CD4-positive, alpha-beta T cell (primary cell): ENCODE data around the gene LRRC3B. TPM values are rescaled to one million over a fixed set of nuclear protein-coding genes. Genes with fewer than 3 reads are reported as not detected.

ENCODE experiments used
- ATAC-seq: fragments of 200-7000 bp; cut with Tn5 transposase; one replicate; pipeline ENCODE4 v1.10.0; 2022; ENCODE audit warnings: mild to moderate bottlenecking; ENCODE audit not compliant: poor library complexity
- CTCF ChIA-PET: fragments of 350-600 bp; sonication (Branson Sonifier 250); formaldehyde crosslinking; loops from one replicate; lab custom pipeline; 2021; ENCODE audit warnings: antibody characterized with exemption, inconsistent platforms; lab: Charles Lee
- POLR2A ChIA-PET: fragments of 350-600 bp; sonication (Branson Sonifier 250); formaldehyde crosslinking; loops from one replicate; lab custom pipeline; 2021; ENCODE audit warnings: antibody characterized with exemption, inconsistent platforms; lab: Charles Lee
- DNase-seq, 14 experiments: peaks; one replicate each; pipeline ENCODE4 v3.0.0-alpha.2; 2013 to 2020; ENCODE audit warnings: mixed read lengths in 2 of 14
- H3K27ac ChIP-seq, 2 donors: one replicate each; pipeline versions ENCODE4 v1.5.1 to v1.7.0; 2013; ENCODE audit warnings: low read length in 2 of 2, low read depth in 1 of 2, mild to moderate bottlenecking in 1 of 2
- H3K27me3 ChIP-seq, 2 experiments: 1 replicate in 1 of 2; 2 replicates in 1 of 2; pipeline versions ENCODE4 v1.6.1 to v1.7.0; 2013; ENCODE audit warnings: low read length in 2 of 2, control low read depth in 1 of 2, mild to moderate bottlenecking in 1 of 2, moderate library complexity in 1 of 2; ENCODE audit not compliant: insufficient read depth in 2 of 2, control insufficient read depth in 1 of 2
- H3K36me3 ChIP-seq: one replicate; pipeline ENCODE4 v1.6.1; 2013; ENCODE audit warnings: low read length, control low read depth; ENCODE audit not compliant: insufficient read depth
- H3K4me1 ChIP-seq: one replicate; pipeline ENCODE4 v1.6.1; 2013; ENCODE audit warnings: low read length, control low read depth; ENCODE audit not compliant: insufficient read depth
- H3K4me3 ChIP-seq: one replicate; pipeline ENCODE4 v1.5.1; 2013; ENCODE audit warnings: mild to moderate bottlenecking, low read length, moderate library complexity
- H3K9me3 ChIP-seq, 2 experiments: 1 replicate in 1 of 2; 2 replicates in 1 of 2; pipeline versions ENCODE4 v1.6.1 to v1.7.0; 2013; ENCODE audit warnings: low read length in 2 of 2, mild to moderate bottlenecking in 2 of 2, control low read depth in 1 of 2, moderate library complexity in 1 of 2; ENCODE audit not compliant: control insufficient read depth in 1 of 2, insufficient read depth in 1 of 2
- H3K27ac Mint-ChIP-seq: one replicate; pipeline ENCODE4 v1.8.0; 2020; ENCODE audit warnings: mixed read lengths
- H3K27me3 Mint-ChIP-seq: one replicate; pipeline ENCODE4 v1.8.0; 2021; ENCODE audit warnings: mixed read lengths
- H3K36me3 Mint-ChIP-seq: one replicate; pipeline ENCODE4 v1.8.0; 2021; ENCODE audit warnings: low read depth, mixed read lengths
- H3K4me1 Mint-ChIP-seq: one replicate; pipeline ENCODE4 v1.8.0; 2021; ENCODE audit warnings: low read depth, mixed read lengths
- H3K4me3 Mint-ChIP-seq: one replicate; pipeline ENCODE4 v1.8.0; 2020; ENCODE audit warnings: mild to moderate bottlenecking, mixed read lengths
- H3K9me3 Mint-ChIP-seq: one replicate; pipeline ENCODE4 v1.8.0; 2020; ENCODE audit warnings: mixed read lengths
- CTCF ChIP-seq: fragments of 200-600 bp; IDR thresholded peaks from one replicate; pipeline ENCODE4 v1.8.0; 2022; ENCODE audit warnings: antibody characterized with exemption, mild to moderate bottlenecking
- intact Hi-C, 2 experiments: fragments of 100-400 bp; cut with DNase I in 1 of 2; cut with micrococcal nuclease in 1 of 2; formaldehyde crosslinking; loops; one replicate each; pipeline versions ENCODE4 v1.15.1 to v1.9.0; 2023 to 2025; cut with DNase I, micrococcal nuclease
- total RNA-seq, 174 experiments: library from RNA in 2 of 174; stranded (reverse) in 2 of 174; gene quantifications; one replicate each; pipeline ENCODE4 v1.2.3 and lab custom pipeline; 2021 to 2026

Gene LRRC3B
- total RNA-seq, 2 experiments from 2014 or later, result not detected

GRCh38 chr3:26634601-26635000 is 12.0 kb downstream of the LRRC3B start:
- H3K9me3 Mint-ChIP-seq, result no peaks in the 10 kb centered on the region
- intact Hi-C loops, result no loop called here
- ATAC-seq, result no peak
- H3K4me3 ChIP-seq, result no peak overlapping the region
- no peaks in the 10 kb centered on the region for H3K4me1 ChIP-seq
- no peak for TF ChIP-seq CTCF
- no peaks in the 10 kb centered on the region for H3K27me3 ChIP-seq
- no peaks in the 10 kb centered on the region for H3K9me3 ChIP-seq
- H3K27ac Mint-ChIP-seq, result no peak overlapping the region
- H3K4me1 Mint-ChIP-seq, result no peaks in the 10 kb centered on the region
- no peaks in the 10 kb centered on the region for H3K27me3 Mint-ChIP-seq
- H3K36me3 ChIP-seq, result no peaks in the 10 kb centered on the region
- CTCF ChIA-PET, result no interaction called here
- no peak overlapping the region for H3K27ac ChIP-seq
- H3K4me3 Mint-ChIP-seq, result no peak overlapping the region
- no peak for DNase-seq
- POLR2A ChIA-PET, result no interaction called here
- no peaks in the 10 kb centered on the region for H3K36me3 Mint-ChIP-seq

GRCh38 chr3:26636096-26636727 is 13.6 kb downstream of the LRRC3B start:
- intact Hi-C loops, result no loop called here

DNA sequence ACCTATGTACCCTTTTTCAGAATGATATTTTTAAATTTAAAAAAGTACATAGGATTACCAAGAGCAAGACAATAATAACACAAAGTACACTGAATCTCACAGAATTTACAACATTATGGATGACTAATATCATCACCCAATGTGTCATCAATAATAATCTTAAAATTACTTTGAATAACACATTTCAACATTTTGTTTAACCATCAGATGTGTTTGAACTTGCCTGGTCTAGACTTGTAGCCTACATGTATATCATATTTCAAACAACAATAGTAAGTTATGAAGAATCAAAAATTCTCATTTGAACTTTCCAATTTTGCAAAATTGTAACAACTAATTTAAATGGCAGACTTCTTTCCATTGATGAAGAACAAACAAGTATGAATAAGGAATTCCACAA is 15.1 kb downstream of the LRRC3B start:
- H3K36me3 ChIP-seq, result no peaks in the 10 kb centered on the region
- ATAC-seq (no peak), DNase-seq (no peak)
- no peaks in the 10 kb centered on the region for H3K27me3 ChIP-seq
- H3K27ac ChIP-seq, result no peak overlapping the region
- no peak overlapping the region for H3K4me3 ChIP-seq
- Mint-ChIP-seq H3K27me3 (no peaks in the 10 kb centered on the region), H3K4me1 (no peaks in the 10 kb centered on the region), H3K9me3 (peaks cover 4% of the 10 kb centered on the region), H3K4me3 (no peak overlapping the region), H3K27ac (no peak overlapping the region), H3K36me3 (no peaks in the 10 kb centered on the region)
- no peak for TF ChIP-seq CTCF
- intact Hi-C loops, result no loop called here
- H3K9me3 ChIP-seq, result peaks cover 0 to 3% of the 10 kb centered on the region in 2 experiments
- no peaks in the 10 kb centered on the region for H3K4me1 ChIP-seq
- CTCF ChIA-PET, result no interaction called here
- POLR2A ChIA-PET, result no interaction called here

More at GRCh38 chr3:26636096-26636727, 13.6 kb downstream of the LRRC3B start:
- ATAC-seq (no peak), DNase-seq (no peak)
- no peaks in the 10 kb centered on the region for H3K4me1 Mint-ChIP-seq
- Histone ChIP-seq H3K9me3 (no peaks in the 10 kb centered on the region), H3K4me3 (no peak overlapping the region), H3K27me3 (no peaks in the 10 kb centered on the region), H3K36me3 (no peaks in the 10 kb centered on the region), H3K27ac (no peak overlapping the region), H3K4me1 (no peaks in the 10 kb centered on the region)
- no peak overlapping the region for H3K27ac Mint-ChIP-seq
- H3K36me3 Mint-ChIP-seq, result no peaks in the 10 kb centered on the region
- ChIA-PET CTCF (no interaction called here), POLR2A (no interaction called here)
- no peaks in the 10 kb centered on the region for H3K27me3 Mint-ChIP-seq
- no peak for TF ChIP-seq CTCF
- no peak overlapping the region for H3K4me3 Mint-ChIP-seq
- H3K9me3 Mint-ChIP-seq, result peaks cover 4% of the 10 kb centered on the region
